ENCODE data around the gene SH2D2A. TPM values are rescaled to one million over a fixed set of nuclear protein-coding genes. Genes with fewer than 3 reads are reported as not detected.

SH2D2A gene
- total and polyA plus RNA-seq, 8 donors = 0.36 to 4.4 (median 0.69) TPM

DNA sequence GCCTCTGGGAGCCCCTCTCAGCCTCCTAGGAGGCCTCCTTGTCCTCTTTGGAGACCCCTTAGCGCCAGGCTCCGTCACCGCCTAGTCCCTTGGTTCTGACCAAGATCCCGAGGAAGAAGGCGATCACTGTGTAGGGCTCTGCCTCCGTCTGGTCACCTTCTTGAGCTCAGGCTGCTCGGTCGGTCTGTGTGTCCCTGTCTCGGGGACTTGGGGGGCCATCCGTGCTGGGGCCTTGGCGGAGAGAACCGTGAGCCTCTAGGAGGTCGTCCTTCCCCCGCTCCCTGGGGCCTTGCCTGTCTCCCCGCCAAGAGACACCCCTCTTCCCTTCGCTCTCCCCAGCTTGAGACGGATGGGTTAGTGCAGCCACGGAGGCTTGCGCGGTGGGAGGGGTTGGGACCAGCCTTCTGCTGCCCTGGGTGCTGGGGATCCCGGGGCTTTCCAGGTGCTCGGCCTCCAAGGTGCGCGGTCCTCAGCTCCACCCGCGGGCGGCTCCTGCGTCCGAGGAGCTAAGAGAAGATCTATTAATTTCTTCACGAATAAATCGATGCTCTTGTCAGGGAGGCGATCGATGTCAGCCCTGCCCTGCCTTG lies 43.0 kb upstream of the SH2D2A start:
- Histone ChIP-seq H3K4me1 (peaks cover 15 to 24% of the 10 kb centered on the region in 2 donors), H3K4me3 (peak overlapping the region; percentile 5 to 12), H3K36me3 (no peaks in the 10 kb centered on the region), H3K27me3 (peaks cover 48 to 84% of the 10 kb centered on the region in 2 donors), H3K27ac (no peak overlapping the region), H3K9me3 (no peaks in the 10 kb centered on the region)
- DNase-seq = no peak
- intact Hi-C loops (cut with DNase I) = loop anchor here in 1 of 2 donors (5.0 kb wide), 1 partner anchor 62 kb away; no protein-coding TSS in a partner anchor
- TF ChIP-seq, protein P1, sequence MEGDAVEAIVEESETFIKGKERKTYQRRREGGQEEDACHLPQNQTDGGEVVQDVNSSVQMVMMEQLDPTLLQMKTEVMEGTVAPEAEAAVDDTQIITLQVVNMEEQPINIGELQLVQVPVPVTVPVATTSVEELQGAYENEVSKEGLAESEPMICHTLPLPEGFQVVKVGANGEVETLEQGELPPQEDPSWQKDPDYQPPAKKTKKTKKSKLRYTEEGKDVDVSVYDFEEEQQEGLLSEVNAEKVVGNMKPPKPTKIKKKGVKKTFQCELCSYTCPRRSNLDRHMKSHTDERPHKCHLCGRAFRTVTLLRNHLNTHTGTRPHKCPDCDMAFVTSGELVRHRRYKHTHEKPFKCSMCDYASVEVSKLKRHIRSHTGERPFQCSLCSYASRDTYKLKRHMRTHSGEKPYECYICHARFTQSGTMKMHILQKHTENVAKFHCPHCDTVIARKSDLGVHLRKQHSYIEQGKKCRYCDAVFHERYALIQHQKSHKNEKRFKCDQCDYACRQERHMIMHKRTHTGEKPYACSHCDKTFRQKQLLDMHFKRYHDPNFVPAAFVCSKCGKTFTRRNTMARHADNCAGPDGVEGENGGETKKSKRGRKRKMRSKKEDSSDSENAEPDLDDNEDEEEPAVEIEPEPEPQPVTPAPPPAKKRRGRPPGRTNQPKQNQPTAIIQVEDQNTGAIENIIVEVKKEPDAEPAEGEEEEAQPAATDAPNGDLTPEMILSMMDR (IDR thresholded peaks at IDR 0.05) = no peak
- peak; percentile 22 for ATAC-seq

DNA sequence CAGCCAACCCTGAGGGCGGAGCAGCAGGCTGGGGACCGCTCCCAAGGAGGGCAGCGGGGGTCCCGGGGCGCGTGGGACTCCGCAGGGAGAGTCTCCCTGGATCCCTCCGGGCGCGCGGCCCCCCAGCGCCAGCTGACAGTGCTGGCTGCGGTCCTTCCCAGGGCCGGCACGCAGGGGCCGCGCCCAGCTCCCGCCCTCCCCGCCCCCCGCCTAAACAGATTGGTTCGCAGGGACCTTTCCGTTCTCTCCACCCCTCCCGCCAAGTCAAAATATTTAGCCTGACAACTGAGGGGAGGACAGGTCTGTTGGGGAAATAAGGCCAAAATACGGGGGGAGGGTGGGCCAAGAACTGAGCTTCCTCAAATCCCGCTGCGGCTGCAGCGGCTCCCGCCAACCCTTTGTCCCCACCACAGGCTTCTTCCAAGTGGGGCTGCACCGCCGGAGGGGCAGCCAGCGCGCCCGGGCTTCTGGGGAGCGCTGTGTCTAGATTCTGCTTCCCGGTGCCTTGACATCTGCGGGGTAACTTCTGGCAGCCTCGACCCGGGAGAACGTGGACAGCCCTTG lies 42.4 kb upstream of the SH2D2A start, which contains the start of gene INSRR:
TSS of gene INSRR (minus strand) at position 159 of the 564 bp plus-strand sequence. CDS start 496 bp downstream, outside the sequence.
- TF ChIP-seq, protein P1 (IDR thresholded peaks at IDR 0.05) = no peak
- DNase-seq (no peak), ATAC-seq (no peak)
- Histone ChIP-seq H3K27me3 (peaks cover 48 to 79% of the 10 kb centered on the region in 2 donors), H3K4me1 (peaks cover 15 to 24% of the 10 kb centered on the region in 2 donors), H3K4me3 (peak within 1 kb of the TSS; percentile 5 to 12), H3K36me3 (no peaks in the 10 kb centered on the region), H3K9me3 (no peaks in the 10 kb centered on the region), H3K27ac (no peak within 1 kb of the TSS)
- intact Hi-C loops (cut with DNase I) = no loop called here

DNA sequence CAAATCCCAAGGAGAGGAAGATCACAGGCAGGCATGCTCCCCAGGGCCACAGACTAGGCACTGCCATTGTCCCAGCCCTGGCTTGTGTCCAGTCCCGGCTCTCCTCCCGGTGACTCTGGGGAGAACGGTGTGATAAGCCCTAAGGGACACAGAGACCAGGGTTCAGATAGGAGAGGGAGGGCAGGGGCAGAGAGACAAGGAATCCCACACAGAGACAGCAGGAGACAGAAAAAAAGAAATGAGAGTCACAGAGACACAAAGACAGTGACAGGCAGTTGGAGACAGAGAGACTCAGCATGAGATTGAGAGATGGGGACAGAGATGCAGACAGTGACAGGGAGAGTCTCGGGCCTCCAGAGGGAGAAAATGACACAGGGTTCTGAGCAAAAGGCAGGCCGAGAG lies 41.9 kb upstream of the SH2D2A start:
- Histone ChIP-seq H3K9me3 (no peaks in the 10 kb centered on the region), H3K4me3 (no peak overlapping the region), H3K36me3 (no peaks in the 10 kb centered on the region), H3K27ac (no peak overlapping the region), H3K27me3 (peaks cover 48 to 74% of the 10 kb centered on the region in 2 donors), H3K4me1 (peaks cover 15 to 24% of the 10 kb centered on the region in 2 donors)
- no peak for DNase-seq
- no peak for ATAC-seq
- TF ChIP-seq, protein P1 (IDR thresholded peaks at IDR 0.05) = no peak
- intact Hi-C loops (cut with DNase I) = no loop called here

DNA sequence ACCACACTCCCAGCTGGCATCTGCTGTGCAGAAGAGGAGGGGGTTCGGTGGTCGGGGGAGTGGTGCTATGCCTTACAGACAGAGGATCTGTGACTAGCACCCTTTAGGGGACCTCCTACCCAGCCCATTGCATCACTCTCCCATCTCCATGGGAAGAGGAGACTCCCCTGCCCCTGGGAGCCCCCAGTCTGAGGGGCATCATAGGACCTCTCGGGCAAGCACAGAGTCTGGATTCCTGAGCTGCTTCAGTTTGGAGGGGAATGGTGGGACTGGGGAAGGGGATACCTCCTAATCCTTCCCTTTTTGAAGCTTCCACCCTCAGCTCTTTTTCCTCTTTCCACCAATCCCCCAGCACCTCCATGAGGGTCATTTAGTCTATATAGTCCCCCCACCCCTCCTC lies 40.9 kb upstream of the SH2D2A start:
- DNase-seq = no peak
- Histone ChIP-seq H3K36me3 (no peaks in the 10 kb centered on the region), H3K9me3 (no peaks in the 10 kb centered on the region), H3K27ac (no peak overlapping the region), H3K4me1 (peaks cover 15 to 24% of the 10 kb centered on the region in 2 donors), H3K27me3 (peaks cover 48 to 72% of the 10 kb centered on the region in 2 donors), H3K4me3 (no peak overlapping the region)
- intact Hi-C loops (cut with DNase I) = no loop called here
- TF ChIP-seq, protein P1 (IDR thresholded peaks at IDR 0.05) = no peak
- no peak for ATAC-seq

DNA sequence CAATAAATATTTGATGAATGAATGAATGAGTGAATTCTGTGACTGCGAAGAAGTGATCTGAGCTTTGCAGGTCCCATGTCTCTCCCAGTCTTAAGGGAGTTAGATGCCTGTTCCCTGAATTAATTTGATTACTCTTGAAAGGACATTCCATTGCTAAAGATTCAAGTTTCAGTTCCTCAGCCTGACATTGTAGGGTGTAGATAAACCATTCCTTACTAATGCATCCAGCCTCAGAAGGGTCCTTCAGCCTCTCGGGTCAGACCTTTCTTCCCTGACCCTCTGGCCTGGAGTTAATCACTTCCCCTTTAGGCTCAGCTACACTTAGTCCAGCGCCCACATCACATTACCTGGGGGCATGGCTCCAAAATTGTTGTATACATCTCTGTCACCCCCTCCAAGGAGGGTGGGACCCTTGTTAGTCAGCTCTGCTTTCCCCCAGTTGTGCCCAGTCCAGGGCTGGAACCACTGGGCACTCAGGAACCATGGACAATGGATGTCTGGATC lies 39.7 kb upstream of the SH2D2A start:
- Histone ChIP-seq H3K27me3 (peaks cover 37 to 69% of the 10 kb centered on the region in 2 donors), H3K27ac (no peak overlapping the region), H3K36me3 (no peaks in the 10 kb centered on the region), H3K4me3 (no peak overlapping the region), H3K9me3 (no peaks in the 10 kb centered on the region), H3K4me1 (peaks cover 15 to 23% of the 10 kb centered on the region in 2 donors)
- ATAC-seq (no peak), DNase-seq (no peak)
- TF ChIP-seq, protein P1 (IDR thresholded peaks at IDR 0.05) = no peak
- intact Hi-C loops (cut with DNase I) = no loop called here
